ENCODE data around the gene MYOZ1.

MYOZ1 gene

DNA sequence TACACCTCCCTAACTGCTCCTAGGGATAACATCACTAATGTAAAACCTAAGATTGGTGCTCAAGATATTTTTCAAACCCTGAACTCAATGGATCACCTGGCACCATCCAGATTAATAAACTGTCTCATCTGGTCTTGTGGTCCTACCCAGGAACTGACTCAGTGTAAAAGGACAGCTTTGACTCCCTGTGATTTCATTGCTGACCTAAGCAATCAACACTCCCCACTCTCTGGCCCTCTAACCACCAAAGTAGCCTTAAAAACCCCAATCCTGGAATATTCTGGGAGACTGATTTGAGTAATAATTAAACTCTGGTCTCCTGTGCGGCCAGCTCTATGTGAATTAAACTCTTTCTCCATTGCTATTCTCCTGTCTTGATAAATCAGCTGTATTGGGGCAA is 43.9 kb downstream of the MYOZ1 start:
- H3K27me3 ChIP-seq (replicated peaks; ENCODE audit: control insufficient read depth, insufficient read depth, low read length, poor library complexity, severe bottlenecking) = no peaks in the 10 kb centered on the region
- H3K27ac ChIP-seq (ENCODE audit: insufficient read depth, low read length, poor library complexity, severe bottlenecking) = no peak overlapping the region
- no peak for DNase-seq
- H3K4me3 ChIP-seq (ENCODE audit: insufficient read depth, low read depth, low read length, poor library complexity, severe bottlenecking) = no peak overlapping the region
- H3K4me1 ChIP-seq (ENCODE audit: control insufficient read depth, insufficient read depth, low read length, poor library complexity, severe bottlenecking) = no peaks in the 10 kb centered on the region
- H3K9me3 ChIP-seq (ENCODE audit: control insufficient read depth, low read length) = no peaks in the 10 kb centered on the region
- no peaks in the 10 kb centered on the region for H3K36me3 ChIP-seq (ENCODE audit: control insufficient read depth, insufficient read depth, low read length)

DNA sequence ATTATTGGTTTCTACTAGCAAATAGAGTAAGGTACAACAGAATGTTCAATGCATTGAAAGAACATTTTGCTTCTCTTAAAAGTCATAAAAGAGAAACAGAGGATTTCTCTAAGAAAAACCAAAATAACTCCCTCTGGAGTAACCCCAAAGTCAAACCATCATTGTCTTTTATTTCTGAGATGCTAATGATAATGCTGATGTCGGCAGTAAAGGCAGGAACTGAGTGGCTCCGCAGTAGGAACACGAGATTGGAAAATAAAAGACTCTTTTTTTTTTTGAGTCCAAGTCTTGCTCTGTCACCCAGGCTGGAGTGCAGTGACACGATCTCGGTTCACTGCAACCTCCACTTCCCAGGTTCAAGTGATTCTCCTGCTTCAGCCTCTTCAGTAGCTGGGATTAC is 47.5 kb downstream of the MYOZ1 start:
- no peak for DNase-seq
- Histone ChIP-seq H3K36me3 (ENCODE audit: control insufficient read depth, insufficient read depth, low read length) (no peaks in the 10 kb centered on the region), H3K9me3 (ENCODE audit: control insufficient read depth, low read length) (no peaks in the 10 kb centered on the region), H3K4me1 (ENCODE audit: control insufficient read depth, insufficient read depth, low read length, poor library complexity, severe bottlenecking) (peaks cover 5% of the 10 kb centered on the region), H3K4me3 (ENCODE audit: insufficient read depth, low read depth, low read length, poor library complexity, severe bottlenecking) (no peak overlapping the region), H3K27me3 (replicated peaks; ENCODE audit: control insufficient read depth, insufficient read depth, low read length, poor library complexity, severe bottlenecking) (no peaks in the 10 kb centered on the region), H3K27ac (ENCODE audit: insufficient read depth, low read length, poor library complexity, severe bottlenecking) (no peak overlapping the region)

- DNase-seq = no peak
- Histone ChIP-seq H3K9me3 (ENCODE audit: control insufficient read depth, low read length) (no peaks in the 10 kb centered on the region), H3K27me3 (replicated peaks; ENCODE audit: control insufficient read depth, insufficient read depth, low read length, poor library complexity, severe bottlenecking) (no peaks in the 10 kb centered on the region), H3K27ac (ENCODE audit: insufficient read depth, low read length, poor library complexity, severe bottlenecking) (no peak overlapping the region), H3K4me3 (ENCODE audit: insufficient read depth, low read depth, low read length, poor library complexity, severe bottlenecking) (no peak overlapping the region), H3K4me1 (ENCODE audit: control insufficient read depth, insufficient read depth, low read length, poor library complexity, severe bottlenecking) (peaks cover 5% of the 10 kb centered on the region), H3K36me3 (ENCODE audit: control insufficient read depth, insufficient read depth, low read length) (no peaks in the 10 kb centered on the region)
These were observed 48.2 kb downstream of the MYOZ1 start for GRCh38 chr10:73593110-73593509.

DNA sequence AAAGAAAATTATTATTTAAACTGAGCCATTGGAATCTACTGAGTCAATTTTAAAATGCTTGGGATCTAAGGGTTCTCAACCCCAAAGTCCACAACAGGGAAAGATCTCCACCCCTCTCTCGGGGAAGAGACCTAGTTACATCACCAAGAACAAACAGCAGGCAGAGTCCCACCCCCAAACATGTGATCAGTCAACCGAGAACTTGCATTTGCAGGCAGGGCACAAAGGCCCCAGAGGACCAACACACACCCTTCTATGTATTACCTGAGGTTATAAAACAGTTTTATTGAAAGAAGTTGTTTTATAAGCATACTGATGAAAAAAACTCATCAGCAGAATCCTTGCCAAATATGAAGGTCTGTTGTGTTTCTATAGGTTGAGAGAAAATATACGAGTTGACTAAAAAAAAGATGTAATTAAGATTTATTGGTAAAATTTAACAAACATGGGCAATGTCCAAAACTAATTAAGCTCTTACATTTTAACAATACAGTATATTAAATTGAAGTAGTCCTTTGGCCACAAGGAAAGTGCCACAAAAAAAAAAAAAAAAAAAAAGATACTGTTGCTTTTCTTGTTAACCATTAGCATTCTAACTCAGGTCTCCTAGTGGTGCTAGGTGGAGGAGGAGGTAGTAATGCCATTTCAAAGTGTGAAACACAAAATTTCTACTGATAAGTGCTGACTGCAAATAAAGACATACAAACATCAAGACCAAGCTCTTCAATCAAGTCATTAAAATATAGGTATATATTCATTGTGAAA is 49.2 kb downstream of the MYOZ1 start:
- Histone ChIP-seq H3K4me3 (ENCODE audit: insufficient read depth, low read depth, low read length, poor library complexity, severe bottlenecking) (peak overlapping the region; percentile 2), H3K4me1 (ENCODE audit: control insufficient read depth, insufficient read depth, low read length, poor library complexity, severe bottlenecking) (peaks cover 5% of the 10 kb centered on the region), H3K9me3 (ENCODE audit: control insufficient read depth, low read length) (no peaks in the 10 kb centered on the region), H3K36me3 (ENCODE audit: control insufficient read depth, insufficient read depth, low read length) (no peaks in the 10 kb centered on the region), H3K27me3 (replicated peaks; ENCODE audit: control insufficient read depth, insufficient read depth, low read length, poor library complexity, severe bottlenecking) (no peaks in the 10 kb centered on the region), H3K27ac (ENCODE audit: insufficient read depth, low read length, poor library complexity, severe bottlenecking) (no peak overlapping the region)
- DNase-seq = no peak

DNA sequence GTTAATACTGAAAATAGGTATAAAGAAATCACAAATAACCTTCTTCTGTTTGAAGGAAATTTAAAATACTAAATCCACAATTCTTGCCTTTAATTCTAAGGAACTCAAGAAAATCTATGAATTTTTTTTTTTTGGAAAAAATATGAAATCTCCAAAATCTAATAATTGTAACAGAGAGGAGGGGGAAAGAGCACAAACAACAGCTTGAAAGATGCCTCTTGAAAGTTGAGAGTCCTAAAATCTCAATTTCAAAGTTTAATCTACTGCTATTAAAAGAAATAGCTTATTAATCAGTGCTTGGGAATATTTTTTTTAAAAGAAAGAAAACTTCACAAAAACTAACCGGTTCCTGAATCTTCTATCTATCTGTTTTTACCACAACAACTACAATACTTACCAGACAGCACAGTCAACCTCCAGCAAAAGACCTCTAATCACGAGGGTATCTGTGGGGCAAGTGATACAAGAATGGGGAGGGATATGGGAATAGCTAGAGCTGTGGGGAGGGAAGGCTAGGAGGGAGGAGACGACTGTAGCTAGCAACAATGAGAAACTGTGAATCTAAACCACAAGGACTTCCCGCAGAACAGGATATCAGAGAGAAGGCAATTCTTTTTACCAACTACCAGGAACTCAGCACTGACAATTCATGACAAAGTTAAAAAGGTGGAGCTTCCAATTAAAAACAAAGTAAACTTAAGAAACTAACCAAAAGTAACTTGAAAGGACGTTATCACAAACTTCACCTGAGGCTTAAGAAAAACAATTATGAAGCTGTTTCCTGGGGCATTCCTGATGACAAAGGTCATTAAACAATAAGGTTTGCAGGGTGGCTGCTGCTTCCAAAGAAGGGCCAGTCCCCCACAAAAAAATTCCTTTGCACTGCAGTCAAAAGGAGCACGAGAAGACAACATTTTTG is 50.1 kb downstream of the MYOZ1 start, which contains the start of gene USP54:
Gene USP54 (minus strand): TSS at position 462 of the 919 bp plus-strand sequence. CDS start 15,684 bp downstream, outside the sequence.
- no peak within 1 kb of the TSS for H3K27ac ChIP-seq (ENCODE audit: insufficient read depth, low read length, poor library complexity, severe bottlenecking)
- no peak for DNase-seq
- H3K4me1 ChIP-seq (ENCODE audit: control insufficient read depth, insufficient read depth, low read length, poor library complexity, severe bottlenecking) = peaks cover 5% of the 10 kb centered on the region

DNA sequence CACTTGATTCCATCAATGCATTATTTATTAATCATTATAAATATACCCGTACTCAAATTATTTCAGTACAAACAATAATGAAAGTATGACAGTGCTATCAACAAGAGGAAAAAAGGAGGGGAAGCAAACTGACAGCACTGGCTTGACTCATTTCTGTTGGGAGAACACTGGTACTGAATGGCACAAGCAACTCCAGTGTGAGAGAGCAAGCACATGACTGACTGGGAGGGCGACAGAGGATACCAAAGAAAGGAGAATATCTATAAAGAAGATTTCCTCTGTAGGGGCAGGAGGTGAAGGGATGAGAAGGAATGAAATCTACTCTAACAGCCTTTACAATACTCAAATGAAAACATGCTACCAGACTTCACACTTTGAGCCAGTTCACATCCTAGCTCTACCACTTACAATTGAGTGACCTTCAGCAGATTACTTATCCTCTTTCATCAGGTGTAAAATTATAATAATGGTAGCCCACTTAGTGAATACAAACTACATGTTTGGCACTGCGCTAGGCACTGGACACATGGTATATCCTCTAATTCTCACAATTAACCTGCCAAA is 51.6 kb downstream of the MYOZ1 start:
- Histone ChIP-seq H3K4me1 (ENCODE audit: control insufficient read depth, insufficient read depth, low read length, poor library complexity, severe bottlenecking) (peaks cover 5% of the 10 kb centered on the region), H3K36me3 (ENCODE audit: control insufficient read depth, insufficient read depth, low read length) (no peaks in the 10 kb centered on the region), H3K9me3 (ENCODE audit: control insufficient read depth, low read length) (no peaks in the 10 kb centered on the region), H3K27ac (ENCODE audit: insufficient read depth, low read length, poor library complexity, severe bottlenecking) (no peak overlapping the region), H3K27me3 (replicated peaks; ENCODE audit: control insufficient read depth, insufficient read depth, low read length, poor library complexity, severe bottlenecking) (no peaks in the 10 kb centered on the region), H3K4me3 (ENCODE audit: insufficient read depth, low read depth, low read length, poor library complexity, severe bottlenecking) (no peak overlapping the region)
- DNase-seq = no peak

More for the DNA sequence above, 50.1 kb downstream of the MYOZ1 start, which contains the start of gene USP54:
- Histone ChIP-seq H3K4me3 (ENCODE audit: insufficient read depth, low read depth, low read length, poor library complexity, severe bottlenecking) (peak within 1 kb of the TSS; percentile 6), H3K27me3 (replicated peaks; ENCODE audit: control insufficient read depth, insufficient read depth, low read length, poor library complexity, severe bottlenecking) (no peaks in the 10 kb centered on the region), H3K36me3 (ENCODE audit: control insufficient read depth, insufficient read depth, low read length) (no peaks in the 10 kb centered on the region), H3K9me3 (ENCODE audit: control insufficient read depth, low read length) (no peaks in the 10 kb centered on the region)

DNA sequence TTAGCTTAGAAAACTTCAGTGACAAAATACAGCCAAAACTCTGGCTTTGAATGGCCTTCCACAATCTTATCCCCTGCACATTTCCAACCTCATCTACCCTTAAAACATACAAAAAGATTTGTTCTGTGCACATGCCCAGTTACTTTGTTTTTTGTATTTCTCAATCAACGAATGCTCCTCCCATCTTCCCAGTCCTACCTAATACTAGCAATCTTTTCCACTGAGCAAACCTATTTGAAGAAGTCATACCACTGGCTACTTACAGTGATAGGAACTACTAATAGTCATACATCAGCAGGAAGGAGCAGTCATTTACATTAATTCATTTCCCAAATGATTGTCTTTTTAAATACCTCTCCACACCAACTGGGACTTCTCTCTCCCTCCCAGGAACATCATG is 52.6 kb downstream of the MYOZ1 start:
- no peak for DNase-seq
- Histone ChIP-seq H3K36me3 (ENCODE audit: control insufficient read depth, insufficient read depth, low read length) (no peaks in the 10 kb centered on the region), H3K27ac (ENCODE audit: insufficient read depth, low read length, poor library complexity, severe bottlenecking) (no peak overlapping the region)

DNA sequence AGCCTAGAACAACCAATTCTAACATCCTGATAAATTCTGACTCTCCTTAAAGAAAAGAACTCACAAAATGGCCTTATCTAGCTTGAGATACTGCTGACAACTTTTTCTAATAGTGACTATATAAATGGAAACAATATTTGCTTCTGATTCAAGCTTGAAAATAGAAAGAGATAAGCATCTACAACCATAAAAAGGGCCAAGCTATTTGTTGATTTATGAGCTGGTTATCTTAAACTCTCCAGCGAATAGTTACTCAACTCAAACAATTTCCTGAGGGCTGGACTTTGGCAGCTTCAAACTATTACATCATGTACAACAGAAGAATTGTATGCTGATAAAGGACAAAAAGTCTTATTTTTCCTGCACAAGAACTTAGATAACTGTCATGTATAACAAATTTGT is 54.7 kb downstream of the MYOZ1 start:
- H3K4me3 ChIP-seq (ENCODE audit: insufficient read depth, low read depth, low read length, poor library complexity, severe bottlenecking) = no peak overlapping the region
- H3K27ac ChIP-seq (ENCODE audit: insufficient read depth, low read length, poor library complexity, severe bottlenecking) = no peak overlapping the region
- DNase-seq = no peak
- H3K36me3 ChIP-seq (ENCODE audit: control insufficient read depth, insufficient read depth, low read length) = no peaks in the 10 kb centered on the region
- no peaks in the 10 kb centered on the region for H3K9me3 ChIP-seq (ENCODE audit: control insufficient read depth, low read length)
- no peaks in the 10 kb centered on the region for H3K4me1 ChIP-seq (ENCODE audit: control insufficient read depth, insufficient read depth, low read length, poor library complexity, severe bottlenecking)
- H3K27me3 ChIP-seq (replicated peaks; ENCODE audit: control insufficient read depth, insufficient read depth, low read length, poor library complexity, severe bottlenecking) = no peaks in the 10 kb centered on the region

More for the DNA sequence above, 52.6 kb downstream of the MYOZ1 start:
- no peak overlapping the region for H3K4me3 ChIP-seq (ENCODE audit: insufficient read depth, low read depth, low read length, poor library complexity, severe bottlenecking)
- H3K4me1 ChIP-seq (ENCODE audit: control insufficient read depth, insufficient read depth, low read length, poor library complexity, severe bottlenecking) = peaks cover 5% of the 10 kb centered on the region
- no peaks in the 10 kb centered on the region for H3K9me3 ChIP-seq (ENCODE audit: control insufficient read depth, low read length)
- no peaks in the 10 kb centered on the region for H3K27me3 ChIP-seq (replicated peaks; ENCODE audit: control insufficient read depth, insufficient read depth, low read length, poor library complexity, severe bottlenecking)

DNA sequence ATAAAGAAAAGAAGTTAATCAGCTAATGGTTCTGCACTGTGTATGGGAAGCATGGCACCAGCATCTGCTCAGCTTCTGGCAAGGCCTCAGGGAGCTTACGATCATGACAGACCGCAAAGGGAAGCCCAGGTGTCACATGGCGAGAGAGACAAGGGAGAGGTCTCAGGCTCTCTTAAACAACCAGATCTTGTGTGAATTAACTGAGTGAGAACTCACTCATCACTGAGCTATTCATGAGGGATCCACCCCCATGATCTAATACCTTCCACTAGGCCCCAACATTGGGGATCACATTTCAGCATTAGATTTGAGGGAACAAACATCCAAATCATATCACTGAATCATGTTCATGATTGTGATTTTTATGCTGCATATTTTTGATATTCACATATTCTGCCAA is 55.9 kb downstream of the MYOZ1 start:
- no peaks in the 10 kb centered on the region for H3K36me3 ChIP-seq (ENCODE audit: control insufficient read depth, insufficient read depth, low read length)
- no peak for DNase-seq
- H3K27ac ChIP-seq (ENCODE audit: insufficient read depth, low read length, poor library complexity, severe bottlenecking) = no peak overlapping the region
- H3K9me3 ChIP-seq (ENCODE audit: control insufficient read depth, low read length) = no peaks in the 10 kb centered on the region
- no peak overlapping the region for H3K4me3 ChIP-seq (ENCODE audit: insufficient read depth, low read depth, low read length, poor library complexity, severe bottlenecking)
- no peaks in the 10 kb centered on the region for H3K27me3 ChIP-seq (replicated peaks; ENCODE audit: control insufficient read depth, insufficient read depth, low read length, poor library complexity, severe bottlenecking)
- H3K4me1 ChIP-seq (ENCODE audit: control insufficient read depth, insufficient read depth, low read length, poor library complexity, severe bottlenecking) = no peaks in the 10 kb centered on the region

Measured in effector memory CD4-positive, alpha-beta T cell (primary cell).